Parathyroid adenoma (tissue), 2 donors: ENCODE data around the gene SCN4A.

Experiments
- H2AFZ ChIP-seq: fragments of 300-600 bp; sonication (generic); one replicate; pipeline ENCODE4 v1.7.0; 2017; ENCODE audit warnings: antibody characterized with exemption, mild to moderate bottlenecking
- H3K27ac ChIP-seq: fragments of 300-600 bp; sonication (generic); one replicate; pipeline ENCODE4 v1.7.0; 2017
- H3K27me3 ChIP-seq: fragments of 300-600 bp; sonication (generic); one replicate; pipeline ENCODE4 v1.7.0; 2017; ENCODE audit warnings: low read length; ENCODE audit not compliant: control insufficient read depth, insufficient read depth
- H3K36me3 ChIP-seq: fragments of 300-600 bp; sonication (generic); one replicate; pipeline ENCODE4 v1.7.0; 2017; ENCODE audit warnings: low read length; ENCODE audit not compliant: control insufficient read depth, insufficient read depth
- H3K4me1 ChIP-seq: fragments of 300-600 bp; sonication (generic); one replicate; pipeline ENCODE4 v1.7.0; 2017; ENCODE audit warnings: control low read depth
- H3K4me2 ChIP-seq: fragments of 300-600 bp; sonication (generic); one replicate; pipeline ENCODE4 v1.7.0; 2017; ENCODE audit warnings: low read length
- H3K4me3 ChIP-seq: fragments of 300-600 bp; sonication (generic); one replicate; pipeline ENCODE4 v1.7.0; 2017; ENCODE audit warnings: low read depth, low read length
- H3K79me2 ChIP-seq: fragments of 300-600 bp; sonication (generic); one replicate; pipeline ENCODE4 v1.7.0; 2017; ENCODE audit warnings: control low read depth
- H3K9ac ChIP-seq: fragments of 300-600 bp; sonication (generic); one replicate; pipeline ENCODE4 v1.7.0; 2017; ENCODE audit warnings: mild to moderate bottlenecking
- H3K9me3 ChIP-seq: fragments of 300-600 bp; sonication (generic); one replicate; pipeline ENCODE4 v1.7.0; 2017; ENCODE audit warnings: low read length; ENCODE audit not compliant: control insufficient read depth
- CTCF ChIP-seq: fragments of 300-600 bp; sonication (generic); IDR thresholded peaks from one replicate; pipeline ENCODE4 v1.7.0; 2017; ENCODE audit warnings: antibody characterized with exemption, mild to moderate bottlenecking
- donor health status: primary hyperparathyroidism.

Gene SCN4A

GRCh38 chr17:63939401-63939800 lies 33.3 kb downstream of the SCN4A start:
- Histone ChIP-seq H3K36me3 (no peaks in the 10 kb centered on the region), H2AFZ (no peak overlapping the region), H3K27me3 (no peaks in the 10 kb centered on the region), H3K27ac (no peak overlapping the region), H3K4me1 (no peaks in the 10 kb centered on the region), H3K79me2 (no peaks in the 10 kb centered on the region), H3K9ac (no peak overlapping the region), H3K4me3 (no peak overlapping the region), H3K9me3 (no peaks in the 10 kb centered on the region), H3K4me2 (no peak overlapping the region)
- TF ChIP-seq CTCF: no peak

- TF ChIP-seq CTCF: no peak
- H3K4me1 ChIP-seq: no peaks in the 10 kb centered on the region
- no peak overlapping the region for H3K4me2 ChIP-seq
- H3K36me3 ChIP-seq: no peaks in the 10 kb centered on the region
- H3K9me3 ChIP-seq: no peaks in the 10 kb centered on the region
- no peak overlapping the region for H3K9ac ChIP-seq
- no peaks in the 10 kb centered on the region for H3K27me3 ChIP-seq
- no peak overlapping the region for H2AFZ ChIP-seq
- no peak overlapping the region for H3K4me3 ChIP-seq
- no peak overlapping the region for H3K27ac ChIP-seq
- H3K79me2 ChIP-seq: no peaks in the 10 kb centered on the region
Observed at GRCh38 chr17:63937920-63938319, 34.8 kb downstream of the SCN4A start.

- Histone ChIP-seq H2AFZ (no peak overlapping the region), H3K9me3 (no peaks in the 10 kb centered on the region), H3K9ac (no peak overlapping the region), H3K4me2 (no peak overlapping the region), H3K4me3 (no peak overlapping the region), H3K4me1 (no peaks in the 10 kb centered on the region), H3K79me2 (no peaks in the 10 kb centered on the region), H3K27me3 (no peaks in the 10 kb centered on the region), H3K36me3 (no peaks in the 10 kb centered on the region), H3K27ac (no peak overlapping the region)
- no peak for TF ChIP-seq CTCF
Observed at GRCh38 chr17:63937319-63937718, 35.4 kb downstream of the SCN4A start.

GRCh38 chr17:63934183-63935112 lies 38.3 kb downstream of the SCN4A start:
- no peak overlapping the region for H2AFZ ChIP-seq
- no peaks in the 10 kb centered on the region for H3K27me3 ChIP-seq
- H3K9ac ChIP-seq: no peak overlapping the region
- H3K4me2 ChIP-seq: no peak overlapping the region
- no peaks in the 10 kb centered on the region for H3K79me2 ChIP-seq
- no peak overlapping the region for H3K4me3 ChIP-seq
- H3K36me3 ChIP-seq: no peaks in the 10 kb centered on the region
- no peaks in the 10 kb centered on the region for H3K9me3 ChIP-seq
- H3K27ac ChIP-seq: no peak overlapping the region
- TF ChIP-seq CTCF: no peak
- H3K4me1 ChIP-seq: no peaks in the 10 kb centered on the region

- H3K9ac ChIP-seq: no peak overlapping the region
- H3K79me2 ChIP-seq: no peaks in the 10 kb centered on the region
- no peak overlapping the region for H3K4me2 ChIP-seq
- no peaks in the 10 kb centered on the region for H3K27me3 ChIP-seq
- H3K27ac ChIP-seq: no peak overlapping the region
- no peak for TF ChIP-seq CTCF
- H2AFZ ChIP-seq: no peak overlapping the region
- H3K4me3 ChIP-seq: no peak overlapping the region
- no peaks in the 10 kb centered on the region for H3K9me3 ChIP-seq
- no peaks in the 10 kb centered on the region for H3K4me1 ChIP-seq
- no peaks in the 10 kb centered on the region for H3K36me3 ChIP-seq
Observed at GRCh38 chr17:63933598-63933997, 39.1 kb downstream of the SCN4A start.
